HAP-1 (cell line): ENCODE data around the gene NEAT1.
A peak's percentile ranks its signal among the peaks of the same experiment; 100 is the strongest.
"Not testable (repeated sequence)": the region's sequence is repeated elsewhere in the genome, so short reads cannot be mapped to it uniquely, and the experiment has no call there.

ENCODE experiments used
- DNase-seq, 2 experiments: peaks; one replicate each; pipeline ENCODE4 v3.0.0-alpha.2; 2016 to 2020; ENCODE audit warnings: low spot score in 2 of 2
- H3K27me3 ChIP-seq: fragments of 250-450 bp; sonication (Bioruptor Pico); 2 replicates; pipeline ENCODE4 v1.5.1; 2020; ENCODE audit warnings: low read depth, mild to moderate bottlenecking, moderate library complexity
- H3K36me3 ChIP-seq: fragments of 250-450 bp; sonication (Bioruptor Pico); replicated peaks from 2 replicates; pipeline ENCODE4 v1.5.1; 2020; ENCODE audit warnings: mild to moderate bottlenecking
- H3K4me1 ChIP-seq: fragments of 250-450 bp; sonication (Bioruptor Pico); 2 replicates; pipeline ENCODE4 v1.5.1; 2020; ENCODE audit warnings: mild to moderate bottlenecking
- H3K4me3 ChIP-seq: fragments of 250-450 bp; sonication (Bioruptor Pico); 2 replicates; pipeline ENCODE4 v1.5.1; 2020; ENCODE audit warnings: mild to moderate bottlenecking, moderate library complexity
- H3K9me3 ChIP-seq: fragments of 250-450 bp; sonication (Bioruptor Pico); 2 replicates; pipeline ENCODE4 v1.5.1; 2020; ENCODE audit warnings: mild to moderate bottlenecking, moderate library complexity
- in situ Hi-C: fragments of 300-500 bp; cut with MboI; formaldehyde crosslinking; loops from 3 replicates; pipeline ENCODE4 v1.14.3; 2020; ENCODE audit warnings: low sequenced_read_pairs, inconsistent platforms, mixed read lengths

Gene NEAT1

DNA sequence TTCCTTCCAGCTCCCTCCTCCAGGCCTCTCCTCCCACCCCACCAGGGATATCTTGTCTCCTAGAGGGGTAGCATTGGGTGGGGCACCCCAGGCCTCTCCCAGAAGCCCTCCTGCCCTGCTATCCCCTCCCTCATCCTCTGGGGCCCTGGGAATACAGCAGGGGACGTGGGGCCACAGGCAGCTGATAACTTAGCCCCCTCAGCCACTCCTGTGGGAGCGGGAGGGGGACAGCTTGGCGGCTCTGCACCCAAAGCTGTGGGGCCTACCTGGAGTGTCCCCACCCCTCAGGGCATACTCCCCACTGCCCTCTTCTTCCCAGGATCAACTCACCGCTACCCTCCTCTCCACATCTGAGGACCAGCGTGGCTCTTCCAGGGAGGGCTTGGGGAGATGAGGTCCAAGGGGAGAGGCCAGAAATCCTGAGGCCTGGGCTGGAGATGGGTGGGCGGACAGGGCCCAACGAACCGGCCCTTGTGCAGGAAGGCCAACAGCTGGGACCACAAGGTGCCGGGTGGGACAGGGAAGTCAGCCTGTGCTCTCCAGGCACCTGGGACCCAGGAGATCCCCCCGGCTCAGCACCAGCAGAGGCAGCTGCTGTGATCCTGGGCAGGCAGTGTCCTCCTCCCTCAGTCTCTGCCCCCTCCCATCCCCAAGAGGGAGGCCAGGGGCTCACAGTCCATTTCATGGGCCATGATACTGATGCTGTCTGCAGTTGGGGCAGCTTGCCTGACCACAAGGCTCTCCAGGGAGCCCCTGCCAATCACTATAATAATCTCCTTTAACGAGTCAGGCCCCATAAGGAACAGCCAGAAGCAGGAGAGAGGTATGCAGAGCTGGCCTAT is 23.2 kb downstream of the NEAT1 start:
- Histone ChIP-seq H3K9me3 (no peaks in the 10 kb centered on the region), H3K27me3 (no peaks in the 10 kb centered on the region), H3K4me3 (no peak overlapping the region), H3K36me3 (peaks cover 12% of the 10 kb centered on the region), H3K4me1 (no peaks in the 10 kb centered on the region)
- DNase-seq, result no peak
- in situ Hi-C loops, result no loop called here

GRCh38 chr11:65446446-65447277 is 24.1 kb downstream of the NEAT1 start:
- DNase-seq, result peak in 1 of 2 experiments; percentile 29
- in situ Hi-C loops, result no loop called here
- no peaks in the 10 kb centered on the region for H3K27me3 ChIP-seq
- no peaks in the 10 kb centered on the region for H3K9me3 ChIP-seq
- H3K4me1 ChIP-seq, result no peaks in the 10 kb centered on the region
- H3K36me3 ChIP-seq, result peaks cover 12% of the 10 kb centered on the region
- H3K4me3 ChIP-seq, result no peak overlapping the region

GRCh38 chr11:65448074-65448417 is 25.4 kb downstream of the NEAT1 start:
- peaks cover 9% of the 10 kb centered on the region for H3K36me3 ChIP-seq
- no peak overlapping the region for H3K4me3 ChIP-seq
- DNase-seq, result no peak
- H3K27me3 ChIP-seq, result no peaks in the 10 kb centered on the region
- no peaks in the 10 kb centered on the region for H3K9me3 ChIP-seq
- in situ Hi-C loops, result no loop called here
- H3K4me1 ChIP-seq, result peaks cover 7% of the 10 kb centered on the region

DNA sequence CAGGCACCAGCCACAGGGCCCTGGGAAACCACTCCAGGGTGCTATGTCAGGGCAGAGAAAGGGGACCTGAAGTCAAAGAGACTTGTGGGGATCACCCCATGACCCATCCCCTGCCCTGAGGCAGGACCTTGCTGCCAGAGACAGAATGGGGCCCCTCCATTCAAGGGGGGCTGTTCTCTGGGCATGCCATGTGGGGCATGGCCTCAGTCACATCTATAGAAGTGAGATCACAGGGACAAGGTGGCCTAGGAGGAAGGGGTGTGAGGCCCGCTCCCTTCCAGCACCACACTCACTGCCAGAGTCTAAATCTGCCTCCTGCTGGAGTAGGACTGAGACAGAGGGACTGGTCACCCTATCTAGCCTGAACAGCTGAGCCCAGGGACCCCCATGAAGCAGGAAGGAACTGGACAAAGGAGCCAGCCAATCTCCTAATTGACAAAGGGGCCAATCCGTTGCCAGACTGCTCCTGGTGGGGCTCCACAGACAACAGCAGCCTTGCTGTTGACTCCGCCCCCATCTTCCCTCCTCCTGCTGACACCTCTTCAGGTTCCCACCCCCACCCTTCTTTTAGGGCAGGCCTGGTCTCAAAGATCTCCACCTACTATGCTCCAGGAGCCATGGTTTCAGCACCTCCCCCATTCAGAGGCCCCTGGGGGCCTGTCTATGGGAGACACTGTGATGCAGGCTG is 26.0 kb downstream of the NEAT1 start:
- in situ Hi-C loops, result no loop called here
- Histone ChIP-seq H3K27me3 (no peaks in the 10 kb centered on the region), H3K9me3 (no peaks in the 10 kb centered on the region), H3K36me3 (peaks cover 4% of the 10 kb centered on the region), H3K4me1 (peaks cover 12% of the 10 kb centered on the region), H3K4me3 (no peak overlapping the region)
- DNase-seq, result no peak

DNA sequence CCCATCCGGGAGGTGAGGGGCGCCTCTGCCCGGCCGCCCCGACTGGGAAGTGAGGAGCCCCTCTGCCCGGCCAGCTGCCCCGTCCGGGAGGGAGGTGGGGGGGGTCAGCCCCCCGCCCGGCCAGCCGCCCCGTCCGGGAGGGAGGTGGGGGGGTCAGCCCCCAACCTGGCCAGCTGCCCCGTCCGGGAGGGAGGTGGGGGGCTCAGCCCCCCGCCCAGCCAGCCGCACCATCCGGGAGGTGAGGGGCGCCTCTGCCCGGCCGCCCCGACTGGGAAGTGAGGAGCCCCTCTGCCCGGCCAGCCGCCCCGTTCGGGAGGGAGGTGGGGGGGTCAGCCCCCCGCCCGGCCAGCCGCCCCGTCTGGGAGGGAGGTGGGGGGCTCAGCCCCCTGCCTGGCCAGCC is 28.7 kb downstream of the NEAT1 start:
- H3K36me3 ChIP-seq, H3K27me3 ChIP-seq, H3K9me3 ChIP-seq, DNase-seq, H3K4me3 ChIP-seq, in situ Hi-C loops: not testable (repeated sequence)
- peaks cover 20% of the 10 kb centered on the region for H3K4me1 ChIP-seq

- H3K9me3 ChIP-seq, DNase-seq, H3K36me3 ChIP-seq, H3K27me3 ChIP-seq, H3K4me3 ChIP-seq, in situ Hi-C loops: not testable (repeated sequence)
- H3K4me1 ChIP-seq, result peaks cover 20% of the 10 kb centered on the region
These were observed 29.7 kb downstream of the NEAT1 start for GRCh38 chr11:65452259-65452658.

- Histone ChIP-seq H3K4me3 (no peak overlapping the region), H3K4me1 (peaks cover 20% of the 10 kb centered on the region), H3K36me3 (no peaks in the 10 kb centered on the region), H3K9me3 (no peaks in the 10 kb centered on the region), H3K27me3 (no peaks in the 10 kb centered on the region)
- in situ Hi-C loops, result no loop called here
- peak; percentile 34 to 64 for DNase-seq
These were observed 30.4 kb downstream of the NEAT1 start for GRCh38 chr11:65452806-65453490.

- H3K27me3 ChIP-seq, result no peaks in the 10 kb centered on the region
- no peaks in the 10 kb centered on the region for H3K9me3 ChIP-seq
- H3K4me1 ChIP-seq, result peaks cover 20% of the 10 kb centered on the region
- no peak for DNase-seq
- in situ Hi-C loops, result no loop called here
- peak overlapping the region; percentile 32 for H3K4me3 ChIP-seq
- H3K36me3 ChIP-seq, result no peaks in the 10 kb centered on the region
These were observed 31.7 kb downstream of the NEAT1 start for GRCh38 chr11:65454311-65454695.

GRCh38 chr11:65454696-65455456 is 32.3 kb downstream of the NEAT1 start:
- Histone ChIP-seq H3K27me3 (no peaks in the 10 kb centered on the region), H3K36me3 (no peaks in the 10 kb centered on the region), H3K9me3 (no peaks in the 10 kb centered on the region), H3K4me1 (peaks cover 20% of the 10 kb centered on the region), H3K4me3 (peak overlapping the region; percentile 32)
- DNase-seq, result peak; percentile 76 to 92
- in situ Hi-C loops, result no loop called here

GRCh38 chr11:65456418-65456817 is 33.8 kb downstream of the NEAT1 start:
- H3K27me3 ChIP-seq, result no peaks in the 10 kb centered on the region
- in situ Hi-C loops, result no loop called here
- no peaks in the 10 kb centered on the region for H3K9me3 ChIP-seq
- H3K4me3 ChIP-seq, result no peak overlapping the region
- peaks cover 20% of the 10 kb centered on the region for H3K4me1 ChIP-seq
- no peaks in the 10 kb centered on the region for H3K36me3 ChIP-seq
- no peak for DNase-seq

DNA sequence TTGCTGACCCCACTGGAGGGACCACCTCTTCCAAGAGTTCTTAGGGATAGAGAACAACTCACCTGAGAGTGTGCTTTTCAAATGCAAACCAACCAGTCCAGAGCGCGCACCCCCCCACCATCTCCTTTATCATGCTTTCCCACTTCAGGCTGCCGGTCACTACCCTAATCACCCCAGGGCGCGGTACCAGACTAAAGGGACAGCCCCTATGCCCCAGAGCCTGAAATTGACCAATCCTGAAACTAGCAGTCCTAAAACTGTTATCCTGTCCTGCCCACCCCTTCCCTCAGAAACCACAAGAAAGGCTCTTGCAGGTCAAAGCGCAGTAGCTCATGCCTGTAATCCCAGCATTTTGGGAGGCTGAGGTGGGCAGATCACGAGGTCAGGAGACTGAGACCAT is 37.0 kb downstream of the NEAT1 start:
- H3K4me3 ChIP-seq, result no peak overlapping the region
- no peaks in the 10 kb centered on the region for H3K9me3 ChIP-seq
- H3K4me1 ChIP-seq, result peaks cover 7% of the 10 kb centered on the region
- H3K27me3 ChIP-seq, result no peaks in the 10 kb centered on the region
- in situ Hi-C loops, result no loop called here
- H3K36me3 ChIP-seq, result no peaks in the 10 kb centered on the region
- DNase-seq, result no peak

GRCh38 chr11:65465471-65465870 is 42.9 kb downstream of the NEAT1 start:
- H3K4me1 ChIP-seq, H3K9me3 ChIP-seq, H3K27me3 ChIP-seq, H3K36me3 ChIP-seq, in situ Hi-C loops, H3K4me3 ChIP-seq, DNase-seq: not testable (repeated sequence)

- H3K4me1 ChIP-seq, DNase-seq, H3K27me3 ChIP-seq, H3K4me3 ChIP-seq, in situ Hi-C loops, H3K9me3 ChIP-seq, H3K36me3 ChIP-seq: not testable (repeated sequence)
These were observed 44.7 kb downstream of the NEAT1 start for GRCh38 chr11:65467306-65467705.
